ENCODE measurements around the gene SLC4A4.

DNA sequence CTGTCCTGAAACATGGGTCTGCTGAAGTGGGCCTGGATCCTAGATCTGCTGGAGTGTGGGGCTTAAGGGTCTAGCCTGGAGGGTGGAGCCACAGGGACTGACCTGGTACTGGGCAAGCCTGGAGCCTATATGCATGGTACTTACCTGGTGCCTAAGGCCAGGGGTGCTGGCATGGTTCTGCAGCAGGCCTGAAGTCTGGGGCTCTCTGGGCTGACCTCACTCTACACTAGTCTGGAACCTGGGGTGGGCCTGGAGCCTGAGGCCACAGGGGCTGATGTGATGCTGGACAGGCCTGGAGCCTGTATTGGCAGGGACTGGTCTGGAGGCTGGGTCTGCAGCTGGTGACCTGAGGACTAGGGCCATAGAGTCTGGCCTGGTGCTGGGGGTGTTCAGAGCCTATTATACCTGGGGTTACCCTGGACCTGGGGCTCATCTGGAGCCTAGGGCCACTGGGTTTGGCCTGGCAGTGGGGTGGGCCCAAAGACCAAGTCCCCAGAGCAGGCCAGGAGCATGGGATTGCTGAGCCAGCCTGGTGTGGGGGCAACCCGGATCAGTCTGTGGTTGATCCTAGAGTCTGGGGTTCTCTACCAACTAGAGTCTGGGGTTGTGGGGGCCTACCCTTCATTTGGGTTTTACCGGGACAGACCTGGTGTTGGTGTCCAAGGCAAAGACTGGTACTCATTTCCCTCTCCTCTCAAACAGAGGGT, 179.6 kb downstream of the SLC4A4 start:
- TF ChIP-seq PKNOX1 (IDR thresholded peaks at IDR 0.05) (no peak), CTBP1 (IDR thresholded peaks at IDR 0.05; ENCODE audit: borderline replicate concordance) (no peak), SP1 (IDR thresholded peaks at IDR 0.05) (no peak), ELF4 (IDR thresholded peaks at IDR 0.05) (no peak), TARDBP (IDR thresholded peaks at IDR 0.05) (no peak), NFRKB (IDR thresholded peaks at IDR 0.05) (no peak), ZNF384 (IDR thresholded peaks at IDR 0.05) (no peak)

Data from HEK293T (cell line).